H1 (cell line): Measurements from ENCODE around the gene LRBA.

ENCODE experiments used
- ATF2 ChIP-seq: IDR thresholded peaks from 2 replicates; pipeline ENCODE4 v1.6.1; 2012; ENCODE audit warnings: low read length, inconsistent platforms
- CBX5 ChIP-seq: fragments of 300-800, 300-1000 bp; sonication (generic); IDR thresholded peaks from 2 replicates; pipeline ENCODE4 v1.7.1; 2016; ENCODE audit warnings: antibody characterized with exemption, low read length, low read depth
- CTCF ChIP-seq, 3 experiments: IDR thresholded peaks; 1 replicate in 2 of 3; 2 replicates in 1 of 3; pipeline versions ENCODE4 v1.5.1 to v1.6.1; 2011; ENCODE audit warnings: low read length in 3 of 3, mild to moderate bottlenecking in 3 of 3, inconsistent platforms in 2 of 3, low read depth in 1 of 3, moderate library complexity in 1 of 3; ENCODE audit not compliant: insufficient read depth in 1 of 3; ENCODE audit errors: control extremely low read depth in 1 of 3
- EZH2 ChIP-seq: fragments of 200-600 bp; sonication (generic); IDR thresholded peaks from 2 replicates; pipeline ENCODE4 v1.7.1; 2012; ENCODE audit warnings: low read depth, mild to moderate bottlenecking, moderate library complexity, low read length, inconsistent platforms; ENCODE audit not compliant: severe bottlenecking
- HDAC2 ChIP-seq, 2 experiments: fragments of 300-600 bp in 1 of 2; sonication (generic) in 1 of 2; IDR thresholded peaks; 2 replicates each; pipeline ENCODE4 v1.6.1; 2011 to 2012; ENCODE audit warnings: low read depth in 2 of 2, low read length in 2 of 2, mild to moderate bottlenecking in 2 of 2, moderate library complexity in 2 of 2, borderline replicate concordance in 1 of 2, inconsistent platforms in 1 of 2
- NANOG ChIP-seq: IDR thresholded peaks from 2 replicates; pipeline ENCODE4 v1.6.1; 2011; ENCODE audit warnings: low read length, low read depth, mild to moderate bottlenecking, inconsistent platforms; ENCODE audit not compliant: insufficient read depth, poor library complexity, severe bottlenecking
- POLR2A ChIP-seq, 2 experiments: IDR thresholded peaks; 1 replicate in 1 of 2; 2 replicates in 1 of 2; pipeline ENCODE4 v1.6.1; 2011; ENCODE audit warnings: low read depth in 2 of 2, low read length in 2 of 2, mild to moderate bottlenecking in 2 of 2; ENCODE audit errors: control extremely low read depth in 1 of 2
- POLR2AphosphoS5 ChIP-seq: IDR thresholded peaks from 2 replicates; pipeline ENCODE4 v1.6.1; 2011; ENCODE audit warnings: low read depth, low read length
- RBBP5 ChIP-seq: IDR thresholded peaks from 2 replicates; pipeline ENCODE4 v1.7.1; 2012; ENCODE audit warnings: low read depth, mild to moderate bottlenecking, inconsistent platforms, low read length, moderate library complexity, borderline replicate concordance
- RNF2 ChIP-seq: fragments of 200-900, 300-1000 bp; sonication (generic); IDR thresholded peaks from 2 replicates; pipeline ENCODE4 v1.7.1; 2016; ENCODE audit warnings: borderline replicate concordance, low read depth, mild to moderate bottlenecking, antibody characterized with exemption, low read length; ENCODE audit not compliant: poor library complexity, severe bottlenecking; ENCODE audit errors: missing control alignments
- TAF1 ChIP-seq: IDR thresholded peaks from 2 replicates; pipeline ENCODE4 v1.6.1; 2011; ENCODE audit warnings: mild to moderate bottlenecking, low read depth, low read length
- YY1 ChIP-seq: IDR thresholded peaks from 2 replicates; pipeline ENCODE4 v1.6.1; 2011; ENCODE audit warnings: low read depth, mild to moderate bottlenecking, low read length

- TF ChIP-seq CTCF (IDR thresholded peaks at IDR 0.05; ENCODE audit: control extremely low read depth in 1 of 3, insufficient read depth in 1 of 3, low read depth in 1 of 3, low read length in 3 of 3) (no peak), TAF1 (no peak), POLR2A (IDR thresholded peaks at IDR 0.05; ENCODE audit: control extremely low read depth in 1 of 2, low read depth in 2 of 2, low read length in 2 of 2) (no peak), NANOG (no peak), CBX5 (no peak), HDAC2 (IDR thresholded peaks at IDR 0.05; ENCODE audit: borderline replicate concordance in 1 of 2, low read depth in 2 of 2, low read length in 2 of 2) (no peak), POLR2AphosphoS5 (no peak), RBBP5 (no peak), RNF2 (no peak), EZH2 (no peak), ATF2 (no peak), YY1 (no peak)
Measured at GRCh38 chr4:150570862-150571261, 444.2 kb downstream of the LRBA start.
